HEK293 (cell line): ENCODE results near the gene PREX1.

Experiments
- CTCF ChIP-seq: fragments of 450-650 bp; formaldehyde crosslinking; IDR thresholded peaks from 2 replicates; pipeline ENCODE4 v1.5.1; 2016; ENCODE audit warnings: missing biosample characterization, missing genetic modification characterization
- GFI1B ChIP-seq: fragments of 450-650 bp; formaldehyde crosslinking; IDR thresholded peaks from 2 replicates; pipeline ENCODE4 v1.5.1; 2016; ENCODE audit warnings: missing biosample characterization, missing genetic modification characterization
- HOXA7 ChIP-seq: sonication (generic); formaldehyde crosslinking; IDR thresholded peaks from 2 replicates; pipeline ENCODE4 v1.8.1; 2022; ENCODE audit warnings: missing genetic modification reagents, borderline replicate concordance
- ZNF174 ChIP-seq: fragments of 450-650 bp; formaldehyde crosslinking; IDR thresholded peaks from 2 replicates; pipeline ENCODE4 v1.5.0; 2017; ENCODE audit warnings: missing biosample characterization, mild to moderate bottlenecking, missing genetic modification characterization

- TF ChIP-seq ZNF174 (tag by site-specific recombination) (no peak), CTCF (tag by site-specific recombination) (no peak), HOXA7 (CRISPR knock-in tag) (no peak), GFI1B (tag by site-specific recombination) (no peak)
Observed at GRCh38 chr20:48724382-48724781, 103.4 kb downstream of the PREX1 start.
